ENCODE measurements around the gene SLC41A2.
"Not testable (repeated sequence)": the region's sequence is repeated elsewhere in the genome, so short reads cannot be mapped to it uniquely, and the experiment has no call there.

Gene SLC41A2

GRCh38 chr12:104964167-104964855, 6.2 kb upstream of the SLC41A2 start:
- DNase-seq: no peak

DNA sequence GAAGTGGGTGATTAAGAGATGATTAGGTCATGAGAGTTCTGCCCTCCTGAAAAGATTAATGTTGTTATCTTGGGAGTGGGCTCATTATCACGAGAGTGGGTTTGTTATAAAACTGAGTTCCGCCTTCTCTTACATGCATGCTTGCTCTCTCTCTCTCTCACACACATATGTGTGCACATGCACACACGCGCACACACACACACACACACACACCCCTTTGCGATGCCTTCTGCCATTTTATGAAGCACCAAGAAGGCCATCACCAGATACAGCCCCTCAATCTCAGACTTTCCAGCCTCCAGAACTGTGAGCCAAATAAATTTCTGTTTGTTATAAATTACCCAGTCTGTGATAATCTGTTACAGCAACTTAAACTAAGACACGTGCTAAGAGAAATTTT, 5.7 kb upstream of the SLC41A2 start:
- DNase-seq: no peak

DNA sequence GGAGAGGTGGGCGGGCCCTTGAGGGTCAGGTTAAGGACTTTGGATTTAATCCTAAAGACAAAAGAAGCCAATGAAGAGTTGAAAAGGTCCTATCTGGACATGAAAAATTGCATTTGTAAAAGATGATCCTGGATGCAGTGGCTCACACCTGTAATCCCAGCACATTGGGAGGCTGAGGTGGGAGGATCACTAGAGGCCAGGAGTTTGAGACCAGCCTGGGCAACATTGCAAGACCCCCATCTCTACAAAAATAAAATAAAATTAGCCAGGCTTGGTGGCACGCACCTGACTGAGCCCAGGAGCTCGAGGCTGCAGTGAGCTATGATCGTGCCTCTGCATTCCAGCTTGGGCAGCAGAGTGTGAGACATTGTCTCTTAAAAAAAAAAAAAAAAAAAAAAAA, 2.4 kb upstream of the SLC41A2 start:
- DNase-seq: no peak

DNA sequence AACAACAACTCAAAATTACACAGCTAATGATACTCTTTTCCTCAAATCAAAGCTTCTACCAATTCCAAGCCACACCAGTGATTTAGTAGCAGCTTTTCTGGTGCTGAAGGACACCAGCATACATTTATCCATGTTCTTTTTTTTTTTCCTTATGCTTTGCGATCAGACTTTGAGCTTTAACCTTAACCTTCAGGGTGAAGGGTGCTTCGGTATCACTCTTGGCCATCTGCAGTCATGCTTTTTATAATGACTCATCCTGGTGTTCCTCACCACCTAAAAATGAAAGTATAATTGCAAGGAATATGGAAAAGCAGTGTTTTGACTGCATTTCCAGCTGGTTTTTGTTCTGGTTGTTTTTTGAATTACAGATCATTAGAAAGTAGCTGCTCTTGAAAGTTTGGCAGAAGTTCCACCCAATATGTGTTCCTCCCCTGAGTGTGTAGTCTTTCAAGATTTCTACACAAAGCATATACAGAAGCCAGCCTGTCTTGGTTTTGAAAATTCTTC, 1.3 kb upstream of the SLC41A2 start:
- no peak for DNase-seq

DNA sequence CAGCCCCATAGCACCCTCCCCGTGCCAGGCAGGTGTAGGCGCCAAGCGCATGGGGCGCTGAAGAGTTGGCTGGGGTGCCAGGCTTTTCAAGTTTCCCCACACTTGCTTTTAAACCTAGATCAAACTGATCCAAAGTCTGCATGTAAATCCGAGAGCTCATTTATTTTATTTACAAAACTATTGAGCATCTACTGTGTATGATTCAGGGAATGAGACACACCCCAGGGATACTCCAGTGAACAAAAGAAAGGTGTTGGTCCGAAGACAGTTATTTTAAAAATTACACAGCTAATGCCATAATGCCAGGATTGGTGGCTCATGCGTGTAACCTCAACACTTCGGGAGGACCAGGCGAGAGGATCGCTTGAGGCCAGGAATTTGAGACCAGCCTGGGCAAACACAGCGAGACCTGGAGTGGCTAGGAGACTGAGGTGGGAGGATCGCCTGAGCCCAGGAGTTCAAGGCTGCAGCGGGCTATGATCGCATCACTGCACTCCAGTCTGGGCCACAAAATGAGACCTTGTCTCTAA, 780 bp upstream of the SLC41A2 start:
- no peak for DNase-seq

DNA sequence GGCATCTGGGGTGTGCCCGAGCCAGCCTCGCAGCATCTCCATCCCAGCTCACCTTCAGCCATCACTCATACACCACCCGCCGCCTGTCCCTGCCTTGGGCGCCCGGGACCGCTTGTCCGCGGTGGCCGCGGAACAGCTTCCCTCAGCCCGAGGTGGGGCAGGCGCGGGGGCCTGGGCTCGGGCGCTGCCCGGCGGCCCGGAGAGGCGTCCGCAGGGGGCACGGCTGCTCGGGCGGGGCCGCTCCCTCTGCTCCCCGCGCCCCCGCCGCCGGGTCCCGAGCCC, 430 bp downstream of the SLC41A2 start:
- no peak for DNase-seq

DNA sequence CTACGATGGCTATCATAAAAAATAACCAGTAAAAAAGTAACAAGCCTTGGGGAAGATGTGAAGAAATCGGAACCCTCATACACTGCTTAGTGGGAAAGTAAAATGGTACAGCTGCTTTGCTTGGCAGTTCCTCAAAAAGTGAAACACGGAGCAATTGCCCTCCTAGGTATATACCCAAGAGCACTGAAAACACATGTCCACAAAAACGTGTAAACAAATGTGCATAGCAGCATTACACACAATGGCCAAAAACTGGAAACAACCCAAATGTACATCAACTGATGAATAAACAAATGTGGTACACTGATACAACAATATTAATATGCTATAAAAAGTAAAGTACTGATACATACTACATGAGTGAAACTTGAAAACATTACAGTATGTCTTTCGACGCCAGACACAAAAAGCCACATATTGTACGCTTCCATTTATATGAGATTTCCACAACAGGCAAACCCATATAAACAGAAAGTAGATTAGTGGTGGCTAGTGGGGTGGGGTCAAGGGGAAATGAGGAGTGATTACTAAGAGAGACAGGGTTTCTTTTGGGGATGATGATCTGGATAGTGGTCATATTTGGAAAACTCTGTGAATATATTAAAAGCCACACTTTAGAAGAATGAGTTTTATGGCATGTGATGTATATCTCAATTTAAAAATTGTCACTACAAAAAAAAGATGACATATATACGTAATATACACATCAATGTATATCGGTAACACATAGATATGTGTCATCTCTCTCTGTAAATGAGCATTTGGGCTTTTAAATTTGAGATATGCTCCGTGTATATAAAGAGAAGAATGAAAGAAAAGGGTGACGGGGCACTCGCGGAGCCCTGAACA, 996 bp downstream of the SLC41A2 start:
- DNase-seq: no peak

- DNase-seq: no peak
Measured at GRCh38 chr12:104955703-104956102, 2.4 kb downstream of the SLC41A2 start.

- no peak for DNase-seq
Measured at GRCh38 chr12:104953323-104953722, 4.8 kb downstream of the SLC41A2 start.

- DNase-seq: no peak
Measured at GRCh38 chr12:104952816-104953215, 5.3 kb downstream of the SLC41A2 start.

DNA sequence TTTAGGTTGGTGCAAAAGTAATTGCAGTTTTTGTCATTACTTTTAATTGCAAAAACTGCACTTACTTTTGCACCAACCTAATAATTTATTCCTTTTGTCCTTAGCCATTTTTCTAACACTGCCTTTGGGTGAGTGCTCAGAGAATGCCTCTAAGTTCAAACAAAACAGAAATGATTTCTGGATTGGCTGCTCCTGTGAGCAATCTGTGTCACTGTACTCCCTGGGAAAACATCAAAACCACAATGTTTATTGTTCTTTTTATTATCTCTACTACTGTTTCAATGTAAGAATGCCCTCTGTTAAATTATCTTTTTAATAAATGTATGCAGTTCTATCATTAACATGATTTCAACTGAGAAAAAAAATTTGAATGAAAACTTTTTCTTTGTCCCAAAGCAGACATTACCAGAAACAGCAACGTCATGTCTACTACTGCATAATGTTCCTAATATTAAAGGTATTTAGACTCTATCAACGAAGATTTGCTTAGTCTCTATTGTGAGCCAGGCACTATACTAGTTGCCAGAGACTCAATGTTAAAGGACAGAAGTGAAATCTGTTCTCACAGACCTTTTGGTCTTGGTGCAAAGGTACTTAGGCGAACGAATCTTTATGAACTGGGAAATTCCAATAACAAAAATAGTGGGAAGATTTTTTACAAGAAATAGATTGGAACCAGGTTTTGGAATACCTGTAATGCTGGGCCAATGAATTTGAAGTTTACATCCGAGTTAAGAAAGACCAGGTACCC, 6.2 kb downstream of the SLC41A2 start:
- no peak for DNase-seq

GRCh38 chr12:104948716-104949115, 9.4 kb downstream of the SLC41A2 start:
- DNase-seq: not testable (repeated sequence)

GRCh38 chr12:104944252-104944651, 13.8 kb downstream of the SLC41A2 start:
- DNase-seq: no peak

GRCh38 chr12:104943401-104943800, 14.7 kb downstream of the SLC41A2 start:
- DNase-seq: not testable (repeated sequence)

DNA sequence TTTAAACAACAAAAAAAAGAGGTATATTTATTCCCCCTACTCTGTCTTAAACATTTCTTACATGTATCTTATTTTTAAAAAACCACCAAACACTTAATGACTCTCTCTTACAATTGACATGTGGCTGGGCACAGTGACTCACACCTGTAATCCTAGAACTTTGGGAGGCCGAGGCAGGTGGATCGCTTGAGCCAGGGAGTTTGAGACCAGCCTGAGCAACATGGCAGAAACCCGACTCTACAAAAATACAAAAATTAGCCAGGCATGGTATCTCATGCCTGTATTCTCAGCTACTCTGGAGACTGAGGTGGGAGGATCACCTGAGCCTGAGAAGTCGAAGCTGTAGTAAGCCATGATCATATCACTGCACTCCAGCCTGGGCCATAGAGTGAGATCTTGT, 16.0 kb downstream of the SLC41A2 start:
- no peak for DNase-seq

DNA sequence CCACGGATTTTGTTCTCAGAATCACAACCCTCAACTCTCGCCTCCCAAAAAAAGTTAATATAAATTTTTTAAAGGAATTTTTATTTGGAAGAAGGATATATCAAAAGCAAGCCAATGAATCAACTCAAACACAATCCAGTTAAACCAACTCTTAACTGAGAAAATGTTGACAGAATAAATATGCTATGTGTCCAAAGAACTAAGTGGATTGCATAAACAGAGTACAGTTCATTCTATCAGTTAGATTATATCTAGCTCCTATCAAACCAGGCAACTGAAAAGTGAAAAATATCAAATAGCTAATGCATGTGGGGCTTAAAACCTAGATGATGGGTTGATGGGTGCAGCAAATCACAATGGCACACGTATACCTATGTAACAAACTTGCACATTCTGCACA, 16.6 kb downstream of the SLC41A2 start:
- DNase-seq: no peak

DNA sequence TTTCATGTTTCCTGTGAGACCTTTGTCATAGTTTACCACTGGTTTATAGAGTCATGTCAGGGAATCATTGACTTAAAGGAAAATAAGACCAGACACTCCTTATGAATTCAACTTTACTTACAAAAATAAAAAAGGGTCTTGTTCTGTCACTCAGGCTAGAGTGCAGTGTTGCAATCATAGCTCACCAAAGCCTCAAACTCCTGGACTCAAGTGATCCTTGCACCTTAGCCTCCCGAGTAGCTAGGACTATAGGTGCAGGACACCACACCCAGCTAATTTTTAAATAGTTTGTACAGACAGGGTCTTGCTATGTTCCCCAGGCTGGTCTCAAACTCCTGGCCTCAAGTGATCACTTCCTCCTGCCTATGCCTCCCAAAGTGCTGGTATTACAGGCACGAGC, 19.0 kb downstream of the SLC41A2 start:
- DNase-seq: no peak

- no peak for DNase-seq
Measured at GRCh38 chr12:104938371-104938770, 19.7 kb downstream of the SLC41A2 start.

DNA sequence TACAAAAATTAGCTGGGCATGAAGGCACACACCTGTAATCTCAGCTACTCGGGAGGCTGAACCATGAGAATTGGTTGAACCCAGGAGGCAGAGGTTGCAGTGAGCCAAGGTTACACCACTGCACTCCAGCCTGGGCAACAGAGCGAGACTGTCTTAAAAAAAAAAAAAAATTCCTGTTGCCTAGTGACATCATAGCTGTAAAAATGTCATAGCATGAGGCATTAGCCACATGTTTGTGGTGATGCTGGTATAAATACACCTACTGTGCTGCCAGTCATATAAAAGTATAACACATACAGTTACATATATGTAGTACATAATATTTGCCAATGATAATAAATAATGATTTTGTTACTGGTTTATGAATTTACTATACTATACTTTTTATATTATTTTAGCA, 22.2 kb downstream of the SLC41A2 start:
- DNase-seq: no peak

DNA sequence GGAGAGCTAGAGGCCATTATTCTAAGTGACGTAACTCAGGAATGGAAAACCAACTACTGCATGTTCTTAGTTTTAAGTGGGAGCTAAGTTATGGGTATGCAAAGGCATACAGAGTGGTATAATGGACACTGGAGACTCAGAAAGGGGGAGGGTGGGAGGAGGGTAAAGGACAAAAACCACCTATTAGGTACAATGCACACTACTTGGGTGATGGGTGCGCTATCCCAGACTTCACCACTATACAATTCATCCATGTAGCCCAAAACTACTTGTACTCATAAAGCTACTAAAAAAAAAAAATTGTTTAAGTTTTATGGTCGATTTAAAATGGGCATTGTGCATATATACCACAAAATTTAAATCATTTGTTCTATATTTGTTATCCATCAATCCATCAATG, 24.3 kb downstream of the SLC41A2 start:
- DNase-seq: no peak

DNA sequence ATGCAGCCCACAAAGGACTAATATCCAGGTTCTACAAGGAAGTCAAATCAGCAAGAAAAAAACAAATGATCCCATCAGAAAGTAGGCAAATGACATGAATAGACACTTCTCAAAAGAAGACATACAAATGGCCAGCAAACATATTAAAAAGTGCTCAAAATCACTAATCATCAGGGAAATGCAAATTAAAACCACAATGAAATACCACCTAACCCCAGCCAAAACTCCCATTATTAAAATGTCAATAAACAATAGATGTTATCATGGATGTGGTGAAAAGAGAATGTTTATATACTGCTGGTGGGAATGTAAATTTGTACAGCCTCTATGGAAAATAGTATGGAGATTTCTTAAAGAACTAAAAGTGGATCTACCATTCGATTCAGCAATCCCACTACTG, 25.0 kb downstream of the SLC41A2 start:
- DNase-seq: no peak

DNA sequence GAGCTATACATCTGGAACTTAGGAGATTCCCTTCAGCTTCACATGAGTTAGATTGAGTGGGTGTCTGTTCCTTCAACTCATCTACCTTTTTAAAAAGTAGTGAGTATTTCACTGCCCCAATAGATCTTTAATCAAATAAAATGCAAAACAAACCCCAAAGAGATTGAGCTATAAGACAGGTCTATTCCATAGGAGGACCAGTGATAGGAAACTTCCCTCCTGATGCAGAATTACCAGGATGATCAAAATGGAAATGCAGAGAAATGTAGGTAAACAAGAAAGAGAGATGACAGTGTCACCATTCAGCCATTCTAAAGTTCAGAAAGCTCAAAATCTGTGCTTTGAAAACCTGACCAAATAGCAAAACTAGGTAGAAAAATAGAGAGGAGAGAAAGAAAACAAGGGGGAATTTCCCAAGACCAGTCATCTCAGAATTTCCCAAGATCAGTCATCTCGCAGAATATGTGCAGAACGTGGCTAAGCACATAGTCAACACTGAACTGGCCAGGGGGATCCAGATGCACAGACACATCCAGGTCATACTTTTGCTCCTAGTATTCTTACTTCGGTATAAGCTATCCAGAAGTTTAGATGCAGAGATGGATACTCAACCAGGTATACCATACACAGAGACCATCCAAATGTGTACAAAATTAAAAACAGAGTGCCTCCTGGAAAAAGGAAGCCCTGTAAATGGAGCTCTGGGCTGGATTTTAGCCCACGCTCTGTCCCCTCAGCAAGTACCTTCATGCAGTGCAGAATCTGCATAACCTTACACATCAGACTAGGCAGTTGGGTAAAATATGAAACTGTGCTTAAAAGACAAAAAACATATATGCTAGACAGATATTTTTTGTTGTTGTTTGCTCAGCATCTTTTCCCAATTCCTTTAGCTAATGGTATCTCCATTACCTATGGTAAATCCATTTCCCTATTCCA, 27.4 kb downstream of the SLC41A2 start:
- no peak for DNase-seq
